ENCODE results near the gene CDH4.

Gene CDH4

DNA sequence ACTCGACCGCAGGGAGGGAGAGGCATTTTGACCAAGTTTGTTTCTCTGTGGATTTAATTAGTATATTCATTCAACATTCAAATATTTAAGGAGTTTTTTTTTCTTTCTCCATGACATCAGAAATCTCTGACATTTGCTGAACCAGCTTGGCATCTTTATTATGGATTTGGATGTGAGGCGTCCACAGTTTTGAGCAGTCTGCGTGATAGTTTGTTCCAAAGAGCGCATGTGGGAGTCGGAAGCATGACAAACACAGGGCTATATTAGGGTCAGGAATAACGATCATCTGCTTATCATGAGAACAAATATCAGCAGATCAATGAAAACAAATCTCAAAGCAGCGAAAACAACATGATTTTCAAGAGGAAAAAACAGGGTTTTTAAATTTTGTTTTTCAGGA is 373.2 kb downstream of the CDH4 start:
- H3K4me3 ChIP-seq (ENCODE audit: low read length): no peak overlapping the region
- DNase-seq (ENCODE audit: low read depth): no peak
- no peak for TF ChIP-seq CTCF (conservative IDR thresholded peaks at IDR 0.05; ENCODE audit: low read depth, low read length)

DNA sequence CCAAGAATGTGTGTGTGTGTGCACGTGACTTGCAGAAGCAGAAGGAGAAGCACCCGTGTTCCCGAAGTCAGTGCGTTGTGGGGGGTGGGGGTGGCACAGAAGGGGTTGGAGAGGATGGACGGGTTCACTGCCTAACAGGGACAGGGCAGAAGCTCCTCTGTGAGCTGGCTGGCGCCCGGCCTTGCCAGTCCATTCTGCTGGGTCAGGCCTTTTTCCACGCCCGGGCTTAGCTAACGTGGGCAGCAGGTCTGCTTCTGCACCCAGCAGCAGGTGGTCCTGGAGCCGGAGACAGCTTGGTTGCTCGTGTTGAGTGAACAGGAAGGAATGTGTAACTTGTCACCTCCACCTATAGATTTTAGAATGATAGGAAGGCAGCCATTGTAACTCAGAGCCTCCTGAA is 374.4 kb downstream of the CDH4 start:
- TF ChIP-seq CTCF (conservative IDR thresholded peaks at IDR 0.05; ENCODE audit: low read depth, low read length): no peak
- H3K4me3 ChIP-seq (ENCODE audit: low read length): no peak overlapping the region
- no peak for DNase-seq (ENCODE audit: low read depth)

DNA sequence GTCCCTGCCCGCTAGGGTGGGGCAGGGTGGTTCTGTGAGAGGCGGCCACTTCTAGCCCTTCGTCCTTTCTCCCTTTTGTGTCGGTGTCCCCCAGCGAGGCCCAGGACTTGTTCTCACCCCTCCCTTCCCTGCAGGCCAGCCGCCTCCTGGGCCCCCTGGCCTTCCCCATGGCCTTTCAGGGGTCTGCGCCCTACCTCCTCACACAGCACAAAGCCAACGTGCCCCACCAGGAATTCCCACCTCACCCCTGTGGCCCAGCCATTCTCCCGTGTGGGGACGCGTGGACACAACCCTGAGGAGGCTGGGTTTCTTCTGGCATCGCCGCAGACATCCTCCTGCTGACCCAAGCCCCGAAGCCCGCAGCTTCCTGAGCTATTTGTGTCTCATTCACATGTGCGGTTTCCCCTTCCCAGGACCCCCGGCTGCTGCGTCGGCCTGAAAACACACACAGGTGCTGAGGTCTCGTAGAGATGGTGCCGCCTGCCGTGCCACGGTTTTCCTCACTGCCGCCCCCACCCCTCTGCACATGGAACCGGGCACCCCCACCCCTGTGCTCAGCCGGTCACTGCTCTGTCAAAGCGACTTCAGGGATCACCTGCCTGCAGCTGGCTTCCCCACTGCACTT is 375.8 kb downstream of the CDH4 start:
- DNase-seq (ENCODE audit: low read depth): no peak
- TF ChIP-seq CTCF (conservative IDR thresholded peaks at IDR 0.05; ENCODE audit: low read depth, low read length): no peak
- no peak overlapping the region for H3K4me3 ChIP-seq (ENCODE audit: low read length)

- H3K4me3 ChIP-seq (ENCODE audit: low read length): no peak overlapping the region
- DNase-seq (ENCODE audit: low read depth): no peak
- no peak for TF ChIP-seq CTCF (conservative IDR thresholded peaks at IDR 0.05; ENCODE audit: low read depth, low read length)
Observed at GRCh38 chr20:61628480-61628879, 376.4 kb downstream of the CDH4 start.

GRCh38 chr20:61628901-61629601 is 377.0 kb downstream of the CDH4 start:
- DNase-seq (ENCODE audit: low read depth): no peak
- no peak for TF ChIP-seq CTCF (conservative IDR thresholded peaks at IDR 0.05; ENCODE audit: low read depth, low read length)
- no peak overlapping the region for H3K4me3 ChIP-seq (ENCODE audit: low read length)

- no peak overlapping the region for H3K4me3 ChIP-seq (ENCODE audit: low read length)
- DNase-seq (ENCODE audit: low read depth): no peak
- TF ChIP-seq CTCF (conservative IDR thresholded peaks at IDR 0.05; ENCODE audit: low read depth, low read length): no peak
Observed at GRCh38 chr20:61629602-61630390, 377.7 kb downstream of the CDH4 start.

DNA sequence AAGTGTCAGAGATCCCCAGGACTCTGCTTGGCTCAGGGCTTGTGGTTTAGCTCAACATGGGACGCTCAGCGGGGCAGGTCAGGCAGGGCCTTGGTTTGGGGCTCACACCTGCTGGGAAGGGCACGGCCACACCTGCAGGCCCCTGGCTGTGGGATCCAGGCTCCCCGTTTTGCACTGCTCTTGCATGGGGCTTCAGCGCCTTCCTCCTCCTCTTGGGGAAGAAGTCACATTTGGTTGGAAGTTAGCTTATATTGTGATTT is 378.3 kb downstream of the CDH4 start:
- no peak overlapping the region for H3K4me3 ChIP-seq (ENCODE audit: low read length)
- no peak for TF ChIP-seq CTCF (conservative IDR thresholded peaks at IDR 0.05; ENCODE audit: low read depth, low read length)
- no peak for DNase-seq (ENCODE audit: low read depth)
